ENCODE results near the gene C3orf18.

DNA sequence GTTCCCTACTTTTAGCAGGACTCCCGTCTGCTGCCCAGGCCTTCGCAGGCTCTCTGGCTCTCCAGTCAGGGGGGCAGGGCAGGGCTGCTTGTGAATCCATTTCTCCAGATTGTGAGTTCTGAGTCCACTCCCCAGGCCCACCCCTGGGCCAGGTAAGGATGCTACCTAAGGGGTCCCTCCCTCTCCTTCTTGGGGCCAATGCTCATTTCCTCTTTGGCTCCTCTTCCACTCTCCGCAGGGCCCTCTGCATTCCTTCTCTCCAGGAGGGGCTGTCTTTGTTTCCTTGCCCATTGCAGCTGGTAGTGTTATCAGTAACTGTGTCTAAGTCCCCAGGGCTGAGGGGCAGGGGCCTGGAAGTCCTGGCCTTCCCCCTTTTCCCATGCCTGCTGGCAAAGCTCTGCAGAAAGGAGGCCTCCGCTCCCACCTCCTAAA lies 51.1 kb downstream of the C3orf18 start:
- TF ChIP-seq, protein P1, sequence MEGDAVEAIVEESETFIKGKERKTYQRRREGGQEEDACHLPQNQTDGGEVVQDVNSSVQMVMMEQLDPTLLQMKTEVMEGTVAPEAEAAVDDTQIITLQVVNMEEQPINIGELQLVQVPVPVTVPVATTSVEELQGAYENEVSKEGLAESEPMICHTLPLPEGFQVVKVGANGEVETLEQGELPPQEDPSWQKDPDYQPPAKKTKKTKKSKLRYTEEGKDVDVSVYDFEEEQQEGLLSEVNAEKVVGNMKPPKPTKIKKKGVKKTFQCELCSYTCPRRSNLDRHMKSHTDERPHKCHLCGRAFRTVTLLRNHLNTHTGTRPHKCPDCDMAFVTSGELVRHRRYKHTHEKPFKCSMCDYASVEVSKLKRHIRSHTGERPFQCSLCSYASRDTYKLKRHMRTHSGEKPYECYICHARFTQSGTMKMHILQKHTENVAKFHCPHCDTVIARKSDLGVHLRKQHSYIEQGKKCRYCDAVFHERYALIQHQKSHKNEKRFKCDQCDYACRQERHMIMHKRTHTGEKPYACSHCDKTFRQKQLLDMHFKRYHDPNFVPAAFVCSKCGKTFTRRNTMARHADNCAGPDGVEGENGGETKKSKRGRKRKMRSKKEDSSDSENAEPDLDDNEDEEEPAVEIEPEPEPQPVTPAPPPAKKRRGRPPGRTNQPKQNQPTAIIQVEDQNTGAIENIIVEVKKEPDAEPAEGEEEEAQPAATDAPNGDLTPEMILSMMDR (IDR thresholded peaks at IDR 0.05), result no peak
- no peak for TF ChIP-seq POLR2A (IDR thresholded peaks at IDR 0.05)

Data from vagina (tissue), 2 donors.